ENCODE measurements around the gene ABCC2. TPM values are rescaled to one million over a fixed set of nuclear protein-coding genes. Genes with fewer than 3 reads are reported as not detected.
"Not testable (repeated sequence)": the region's sequence is repeated elsewhere in the genome, so short reads cannot be mapped to it uniquely, and the experiment has no call there.

The ABCC2 gene
- total RNA-seq (56.7 and 63.1 TPM in 2 replicates), polyA plus RNA-seq (27.4 and 29.7 TPM in 2 replicates)

GRCh38 chr10:99782447-99783286, at the start of gene ABCC2:
Gene ABCC2 (plus strand): TSS chr10:99782640. CDS start chr10:99782845, 205 bp downstream.
- 68% methylated on average over 7 of the region's 7 CpGs for WGBS (ENCODE audit: low lambda C conversion rate, missing lambda C conversion rate)
- no peaks in the 10 kb centered on the region for H4K20me1 ChIP-seq (ENCODE audit: insufficient read depth, poor library complexity, severe bottlenecking)
- H3K4me1 ChIP-seq (ENCODE audit: insufficient read depth) = peaks cover 42% of the 10 kb centered on the region
- peak within 1 kb of the TSS; percentile 21 for H3K4me3 ChIP-seq
- H3K36me3 ChIP-seq (replicated peaks; ENCODE audit: insufficient read depth, low read depth) = no peaks in the 10 kb centered on the region
- peak within 1 kb of the TSS; percentile 98 for H3K27ac ChIP-seq
- peak; percentile 61 for DNase-seq (ENCODE audit: low spot score)
- no peak for TF ChIP-seq EZH2phosphoT487 (IDR thresholded peaks at IDR 0.05; ENCODE audit: low read depth, severe bottlenecking, unreplicated experiment)
- no peak for TF ChIP-seq EZH2 (IDR thresholded peaks at IDR 0.05; ENCODE audit: borderline replicate concordance)
- TF ChIP-seq, protein P1, sequence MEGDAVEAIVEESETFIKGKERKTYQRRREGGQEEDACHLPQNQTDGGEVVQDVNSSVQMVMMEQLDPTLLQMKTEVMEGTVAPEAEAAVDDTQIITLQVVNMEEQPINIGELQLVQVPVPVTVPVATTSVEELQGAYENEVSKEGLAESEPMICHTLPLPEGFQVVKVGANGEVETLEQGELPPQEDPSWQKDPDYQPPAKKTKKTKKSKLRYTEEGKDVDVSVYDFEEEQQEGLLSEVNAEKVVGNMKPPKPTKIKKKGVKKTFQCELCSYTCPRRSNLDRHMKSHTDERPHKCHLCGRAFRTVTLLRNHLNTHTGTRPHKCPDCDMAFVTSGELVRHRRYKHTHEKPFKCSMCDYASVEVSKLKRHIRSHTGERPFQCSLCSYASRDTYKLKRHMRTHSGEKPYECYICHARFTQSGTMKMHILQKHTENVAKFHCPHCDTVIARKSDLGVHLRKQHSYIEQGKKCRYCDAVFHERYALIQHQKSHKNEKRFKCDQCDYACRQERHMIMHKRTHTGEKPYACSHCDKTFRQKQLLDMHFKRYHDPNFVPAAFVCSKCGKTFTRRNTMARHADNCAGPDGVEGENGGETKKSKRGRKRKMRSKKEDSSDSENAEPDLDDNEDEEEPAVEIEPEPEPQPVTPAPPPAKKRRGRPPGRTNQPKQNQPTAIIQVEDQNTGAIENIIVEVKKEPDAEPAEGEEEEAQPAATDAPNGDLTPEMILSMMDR (IDR thresholded peaks at IDR 0.05; ENCODE audit: poor library complexity) = no peak
- H3K27me3 ChIP-seq = no peaks in the 10 kb centered on the region
- no peaks in the 10 kb centered on the region for H3K9me2 ChIP-seq (replicated peaks; ENCODE audit: insufficient read depth)
- peaks cover 25% of the 10 kb centered on the region for H3K79me2 ChIP-seq
- no peak within 1 kb of the TSS for H2AFZ ChIP-seq
- H3K9me3 ChIP-seq (ENCODE audit: low read depth) = no peaks in the 10 kb centered on the region
- peak within 1 kb of the TSS; percentile 59 for H3K4me2 ChIP-seq

- no peak for DNase-seq (ENCODE audit: low spot score)
- no peak overlapping the region for H3K27ac ChIP-seq
- WGBS (ENCODE audit: low lambda C conversion rate, missing lambda C conversion rate) = 91% methylated on average over 8 of the region's 8 CpGs
- peak overlapping the region; percentile 75 for H3K4me2 ChIP-seq
- H3K4me1 ChIP-seq (ENCODE audit: insufficient read depth) = peaks cover 9% of the 10 kb centered on the region
- no peaks in the 10 kb centered on the region for H3K9me2 ChIP-seq (replicated peaks; ENCODE audit: insufficient read depth)
- no peak for TF ChIP-seq EZH2phosphoT487 (IDR thresholded peaks at IDR 0.05; ENCODE audit: low read depth, severe bottlenecking, unreplicated experiment)
- TF ChIP-seq, protein P1 (IDR thresholded peaks at IDR 0.05; ENCODE audit: poor library complexity) = no peak
- TF ChIP-seq EZH2 (IDR thresholded peaks at IDR 0.05; ENCODE audit: borderline replicate concordance) = no peak
- no peaks in the 10 kb centered on the region for H3K36me3 ChIP-seq (replicated peaks; ENCODE audit: insufficient read depth, low read depth)
- no peak overlapping the region for H2AFZ ChIP-seq
- no peak overlapping the region for H3K4me3 ChIP-seq
- no peaks in the 10 kb centered on the region for H3K27me3 ChIP-seq
- no peaks in the 10 kb centered on the region for H3K9me3 ChIP-seq (ENCODE audit: low read depth)
- H4K20me1 ChIP-seq (ENCODE audit: insufficient read depth, poor library complexity, severe bottlenecking) = no peaks in the 10 kb centered on the region
- H3K79me2 ChIP-seq = peaks cover 26% of the 10 kb centered on the region
Measured at GRCh38 chr10:99733366-99733765, 49.1 kb upstream of the ABCC2 start.

GRCh38 chr10:99734111-99734510, 48.3 kb upstream of the ABCC2 start:
- not testable (repeated sequence) for H3K27me3 ChIP-seq; H3K9me3 ChIP-seq (ENCODE audit: low read depth); H3K27ac ChIP-seq; H3K4me3 ChIP-seq; H3K9me2 ChIP-seq (replicated peaks; ENCODE audit: insufficient read depth); H4K20me1 ChIP-seq (ENCODE audit: insufficient read depth, poor library complexity, severe bottlenecking); H3K36me3 ChIP-seq (replicated peaks; ENCODE audit: insufficient read depth, low read depth); H2AFZ ChIP-seq; DNase-seq (ENCODE audit: low spot score); H3K4me1 ChIP-seq (ENCODE audit: insufficient read depth)
- 96% methylated on average over 10 of the region's 10 CpGs for WGBS (ENCODE audit: low lambda C conversion rate, missing lambda C conversion rate)
- H3K79me2 ChIP-seq = peaks cover 27% of the 10 kb centered on the region
- peak overlapping the region; percentile 75 for H3K4me2 ChIP-seq

- no peaks in the 10 kb centered on the region for H4K20me1 ChIP-seq (ENCODE audit: insufficient read depth, poor library complexity, severe bottlenecking)
- no peak overlapping the region for H2AFZ ChIP-seq
- H3K9me2 ChIP-seq (replicated peaks; ENCODE audit: insufficient read depth) = no peaks in the 10 kb centered on the region
- WGBS (ENCODE audit: low lambda C conversion rate, missing lambda C conversion rate) = 98% methylated on average over 2 of the region's 2 CpGs
- no peaks in the 10 kb centered on the region for H3K27me3 ChIP-seq
- no peak overlapping the region for H3K4me2 ChIP-seq
- H3K27ac ChIP-seq = no peak overlapping the region
- H3K79me2 ChIP-seq = peaks cover 8% of the 10 kb centered on the region
- H3K9me3 ChIP-seq (ENCODE audit: low read depth) = peaks cover 7% of the 10 kb centered on the region
- H3K36me3 ChIP-seq (replicated peaks; ENCODE audit: insufficient read depth, low read depth) = peaks cover 6% of the 10 kb centered on the region
- TF ChIP-seq EZH2 (IDR thresholded peaks at IDR 0.05; ENCODE audit: borderline replicate concordance) = no peak
- no peak for TF ChIP-seq EZH2phosphoT487 (IDR thresholded peaks at IDR 0.05; ENCODE audit: low read depth, severe bottlenecking, unreplicated experiment)
- TF ChIP-seq, protein P1 (IDR thresholded peaks at IDR 0.05; ENCODE audit: poor library complexity) = no peak
- no peak overlapping the region for H3K4me3 ChIP-seq
- no peak for DNase-seq (ENCODE audit: low spot score)
- no peaks in the 10 kb centered on the region for H3K4me1 ChIP-seq (ENCODE audit: insufficient read depth)
Measured at GRCh38 chr10:99740260-99740659, 42.2 kb upstream of the ABCC2 start.
